Measurements from ENCODE around the gene ANKRD50.

ANKRD50 gene

DNA sequence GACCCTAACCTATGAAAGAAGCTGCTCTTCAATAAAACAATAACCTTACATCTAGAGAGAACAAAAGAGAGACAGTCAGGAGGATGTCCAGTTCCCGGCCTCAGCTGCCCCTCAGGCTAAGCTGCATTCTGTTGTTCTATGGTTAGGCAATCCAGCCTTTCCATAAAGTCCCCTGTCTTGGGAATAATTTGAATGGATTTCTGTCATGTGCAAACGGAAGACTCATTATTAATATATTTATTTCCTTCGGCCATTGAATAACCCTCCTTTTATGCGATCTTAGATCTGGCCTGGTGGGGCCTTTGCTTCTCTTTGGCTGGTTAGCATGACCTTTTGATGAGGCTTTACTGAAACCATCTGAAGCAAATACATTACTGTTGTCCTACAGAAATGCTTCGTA lies 80.1 kb downstream of the ANKRD50 start:
- DNase-seq (ENCODE audit: insufficient read length) (no peak), FAIRE-seq (no peak)
- TF ChIP-seq POLR2A (IDR thresholded peaks at IDR 0.05; ENCODE audit: low read depth, low read length) (no peak), POLR2AphosphoS5 (IDR thresholded peaks at IDR 0.05; ENCODE audit: low read depth, low read length) (no peak), TAF1 (IDR thresholded peaks at IDR 0.05; ENCODE audit: borderline replicate concordance, low read depth, low read length) (no peak)

DNA sequence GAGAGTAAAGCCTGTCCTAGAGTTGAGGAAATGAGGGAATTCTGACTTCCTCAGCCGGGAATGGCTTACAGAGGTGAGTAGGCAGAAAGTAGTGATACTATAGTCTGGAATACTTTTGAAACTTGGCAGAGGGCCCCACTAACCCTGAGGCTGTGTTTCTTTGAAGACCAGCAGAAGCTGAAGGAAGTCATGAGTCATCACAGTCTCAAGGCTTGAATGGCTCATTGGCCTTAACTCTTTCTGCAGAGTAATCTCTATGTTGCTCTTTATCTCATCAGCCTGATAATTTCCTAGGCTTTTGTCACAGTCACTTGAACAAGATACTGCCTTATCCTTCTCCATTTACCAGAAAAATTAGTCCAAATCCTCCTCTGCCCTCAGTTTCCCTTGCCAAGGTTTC lies 80.8 kb downstream of the ANKRD50 start:
- TF ChIP-seq TAF1 (IDR thresholded peaks at IDR 0.05; ENCODE audit: borderline replicate concordance, low read depth, low read length) (no peak), POLR2A (IDR thresholded peaks at IDR 0.05; ENCODE audit: low read depth, low read length) (no peak), POLR2AphosphoS5 (IDR thresholded peaks at IDR 0.05; ENCODE audit: low read depth, low read length) (no peak)
- FAIRE-seq (peak; percentile 76), DNase-seq (ENCODE audit: insufficient read length) (no peak)

DNA sequence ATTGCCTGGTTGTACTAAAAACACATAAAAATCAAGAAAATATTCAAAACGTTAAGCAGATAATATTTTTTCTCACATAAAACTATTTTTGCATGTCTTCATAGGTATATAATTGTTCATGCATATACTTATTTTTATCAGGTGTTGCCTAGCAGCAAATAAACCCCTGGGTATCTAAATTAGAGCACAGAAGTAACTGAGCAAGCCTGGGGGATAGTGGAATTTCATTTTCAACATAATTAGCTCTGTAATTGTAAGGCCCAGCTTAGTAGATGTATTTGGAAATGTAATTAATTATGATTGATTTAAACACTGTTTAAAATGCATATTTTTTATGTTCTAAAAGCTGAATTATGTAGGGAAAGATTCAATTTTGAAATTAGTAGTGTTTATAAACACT lies 82.9 kb downstream of the ANKRD50 start:
- TF ChIP-seq TAF1 (IDR thresholded peaks at IDR 0.05; ENCODE audit: borderline replicate concordance, low read depth, low read length) (no peak), POLR2A (IDR thresholded peaks at IDR 0.05; ENCODE audit: low read depth, low read length) (no peak), POLR2AphosphoS5 (IDR thresholded peaks at IDR 0.05; ENCODE audit: low read depth, low read length) (no peak)
- FAIRE-seq: no peak
- DNase-seq (ENCODE audit: insufficient read length): no peak

All from GM12892 (cell line).